IMR-90 (cell line): ENCODE results near the gene PCED1A. TPM values are rescaled to one million over a fixed set of nuclear protein-coding genes. Genes with fewer than 3 reads are reported as not detected.

ENCODE experiments used
- ATAC-seq: fragments of 200-7000 bp; cut with Tn5 transposase; 2 replicates; pipeline ENCODE4 v1.9.1; 2020; ENCODE audit warnings: low read depth, mild to moderate bottlenecking, moderate library complexity
- BruUV-seq: library from RNA; stranded (reverse); fragments of 400-500 nt; replicated peaks from 2 replicates; lab custom pipeline; 2021; lab: Mats Ljungman, UMichigan
- CTCF ChIA-PET: fragments of 300-600 bp; formaldehyde crosslinking; extraction: SDS; loops from one replicate; lab custom pipeline; 2021; ENCODE audit warnings: antibody characterized with exemption; lab: Yijun Ruan, JAX
- POLR2A ChIA-PET: fragments of 300-600 bp; sonication (Branson Sonifier 250); formaldehyde crosslinking; loops from one replicate; lab custom pipeline; 2022; ENCODE audit warnings: antibody characterized with exemption; ENCODE audit not compliant: unreplicated experiment; lab: Charles Lee
- DNase-seq: peaks from one replicate; pipeline ENCODE4 v3.0.0; 2013
- H2AFZ ChIP-seq: replicated peaks from 2 replicates; pipeline ENCODE3; 2013; ENCODE audit warnings: low read length, mild to moderate bottlenecking; ENCODE audit not compliant: poor library complexity
- H2AK5ac ChIP-seq: 2 replicates; pipeline ENCODE4 v1.6.1; 2013; ENCODE audit warnings: low read depth, low read length, inconsistent platforms
- H2AK9ac ChIP-seq: replicated peaks from 2 replicates; pipeline ENCODE3; 2013; ENCODE audit warnings: mild to moderate bottlenecking, low read depth, low read length, moderate library complexity; ENCODE audit not compliant: poor library complexity
- H2BK120ac ChIP-seq: 2 replicates; pipeline ENCODE4 v1.6.1; 2013; ENCODE audit warnings: low read depth, low read length, inconsistent platforms
- H2BK15ac ChIP-seq: 3 replicates; pipeline ENCODE4 v1.6.1; 2013; ENCODE audit warnings: low read depth, low read length, inconsistent platforms
- H2BK20ac ChIP-seq: 2 replicates; pipeline ENCODE4 v1.6.1; 2013; ENCODE audit warnings: low read depth, mild to moderate bottlenecking, inconsistent platforms, low read length, moderate library complexity
- H2BK5ac ChIP-seq: 2 replicates; pipeline ENCODE4 v1.6.1; 2013; ENCODE audit warnings: mild to moderate bottlenecking, low read depth, low read length, inconsistent platforms; ENCODE audit not compliant: poor library complexity, severe bottlenecking
- H3K14ac ChIP-seq: replicated peaks from 2 replicates; pipeline ENCODE4 v1.6.1; 2013; ENCODE audit warnings: low read depth, low read length, inconsistent platforms
- H3K18ac ChIP-seq: 2 replicates; pipeline ENCODE4 v1.6.1; 2013; ENCODE audit warnings: low read depth, low read length, control low read depth
- H3K23ac ChIP-seq: 2 replicates; pipeline ENCODE4 v1.6.1; 2013; ENCODE audit warnings: low read depth, low read length, inconsistent platforms
- H3K27ac ChIP-seq: 2 replicates; pipeline ENCODE4 v1.5.1; 2013; ENCODE audit warnings: mild to moderate bottlenecking, control low read depth, low read length; ENCODE audit not compliant: insufficient read depth
- H3K27me3 ChIP-seq: 2 replicates; pipeline ENCODE4 v1.6.1; 2013; ENCODE audit warnings: low read length; ENCODE audit not compliant: control insufficient read depth, insufficient read depth
- H3K36me3 ChIP-seq: 2 replicates; pipeline ENCODE4 v1.6.1; 2013; ENCODE audit warnings: low read length, mixed read lengths; ENCODE audit not compliant: control insufficient read depth, insufficient read depth
- H3K4ac ChIP-seq: 2 replicates; pipeline ENCODE4 v1.6.1; 2013; ENCODE audit warnings: low read depth, low read length, inconsistent platforms
- H3K4me1 ChIP-seq: 2 replicates; pipeline ENCODE4 v1.6.1; 2013; ENCODE audit warnings: low read length, mixed read lengths; ENCODE audit not compliant: control insufficient read depth, insufficient read depth
- H3K4me2 ChIP-seq: 2 replicates; pipeline ENCODE4 v1.6.1; 2013; ENCODE audit warnings: low read depth, mild to moderate bottlenecking, control low read depth, low read length, moderate library complexity
- H3K4me3 ChIP-seq: 2 replicates; pipeline ENCODE4 v1.5.1; 2013; ENCODE audit warnings: low read depth, mild to moderate bottlenecking, control low read depth, low read length, moderate library complexity; ENCODE audit not compliant: insufficient read depth
- H3K56ac ChIP-seq: 2 replicates; pipeline ENCODE4 v1.6.1; 2013; ENCODE audit warnings: low read length, inconsistent platforms; ENCODE audit not compliant: insufficient read depth; ENCODE audit errors: extremely low read depth
- H3K79me1 ChIP-seq, 2 experiments: 2 replicates each; pipeline ENCODE4 v1.6.1; 2013; ENCODE audit warnings: low read length in 2 of 2, inconsistent platforms in 1 of 2, low read depth in 1 of 2
- H3K9ac ChIP-seq: 2 replicates; pipeline ENCODE4 v1.6.1; 2013; ENCODE audit warnings: low read depth, low read length, control low read depth
- H3K9me1 ChIP-seq: 2 replicates; pipeline ENCODE4 v1.6.1; 2013; ENCODE audit warnings: low read length, inconsistent platforms; ENCODE audit not compliant: insufficient read depth
- H3K9me3 ChIP-seq: 2 replicates; pipeline ENCODE4 v1.6.1; 2013; ENCODE audit warnings: low read length; ENCODE audit not compliant: control insufficient read depth, insufficient read depth
- H4K20me1 ChIP-seq: 2 replicates; pipeline ENCODE4 v1.6.1; 2013; ENCODE audit warnings: low read length, inconsistent platforms; ENCODE audit not compliant: insufficient read depth
- H4K5ac ChIP-seq: 2 replicates; pipeline ENCODE4 v1.6.1; 2013; ENCODE audit warnings: mild to moderate bottlenecking, low read depth, low read length, control low read depth
- H4K8ac ChIP-seq, 2 experiments: 2 replicates each; pipeline ENCODE4 v1.6.1; 2013; ENCODE audit warnings: low read depth in 2 of 2, low read length in 2 of 2, control low read depth in 1 of 2, inconsistent platforms in 1 of 2
- H4K91ac ChIP-seq: 2 replicates; pipeline ENCODE4 v1.6.1; 2013; ENCODE audit warnings: low read depth, low read length, inconsistent platforms; ENCODE audit not compliant: insufficient read depth
- BHLHE40 ChIP-seq: fragments of 150-350 bp; IDR thresholded peaks from 2 replicates; pipeline ENCODE4 v1.6.1; 2016; ENCODE audit warnings: mild to moderate bottlenecking, low read depth, low read length
- CEBPB ChIP-seq: IDR thresholded peaks from 2 replicates; pipeline ENCODE4 v1.6.1; 2012; ENCODE audit warnings: low read depth, low read length, improper control_type of control experiment
- CHD1 ChIP-seq: IDR thresholded peaks from 2 replicates; pipeline ENCODE4 v1.6.1; 2012; ENCODE audit warnings: low read depth, low read length, improper control_type of control experiment
- CTCF ChIP-seq: conservative IDR thresholded peaks from 2 replicates; pipeline ENCODE4 v1.5.1; 2012; ENCODE audit warnings: mild to moderate bottlenecking, low read depth, low read length, improper control_type of control experiment
- ELK1 ChIP-seq: fragments of 150-350 bp; IDR thresholded peaks from 2 replicates; pipeline ENCODE4 v1.6.1; 2016; ENCODE audit warnings: low read depth, mild to moderate bottlenecking, low read length, moderate library complexity, borderline replicate concordance
- FOS ChIP-seq: fragments of 150-350 bp; IDR thresholded peaks from 2 replicates; pipeline ENCODE4 v1.6.1; 2016; ENCODE audit warnings: low read depth, low read length
- MAFK ChIP-seq: IDR thresholded peaks from 2 replicates; pipeline ENCODE4 v1.6.1; 2012; ENCODE audit warnings: low read depth, low read length, improper control_type of control experiment
- MAZ ChIP-seq: IDR thresholded peaks from 2 replicates; pipeline ENCODE4 v1.6.1; 2012; ENCODE audit warnings: low read depth, mild to moderate bottlenecking, low read length, improper control_type of control experiment, moderate library complexity, borderline replicate concordance
- MXI1 ChIP-seq: IDR thresholded peaks from 2 replicates; pipeline ENCODE4 v1.6.1; 2012; ENCODE audit warnings: low read depth, mild to moderate bottlenecking, low read length, moderate library complexity, borderline replicate concordance
- NFE2L2 ChIP-seq: fragments of 150-350 bp; IDR thresholded peaks from 2 replicates; pipeline ENCODE4 v1.6.1; 2016; ENCODE audit warnings: low read depth, mild to moderate bottlenecking, low read length
- POLR2A ChIP-seq: IDR thresholded peaks from 2 replicates; pipeline ENCODE4 v1.6.1; 2012; ENCODE audit warnings: mild to moderate bottlenecking, low read depth, low read length
- RAD21 ChIP-seq: IDR thresholded peaks from 2 replicates; pipeline ENCODE4 v1.6.1; 2012; ENCODE audit warnings: low read length, improper control_type of control experiment
- RCOR1 ChIP-seq: IDR thresholded peaks from 2 replicates; pipeline ENCODE4 v1.6.1; 2012; ENCODE audit warnings: mild to moderate bottlenecking, low read length, improper control_type of control experiment; ENCODE audit not compliant: insufficient replicate concordance
- RFX5 ChIP-seq: IDR thresholded peaks from 2 replicates; pipeline ENCODE4 v1.8.0; 2012; ENCODE audit warnings: low read depth, mild to moderate bottlenecking, low read length, moderate library complexity
- SMC3 ChIP-seq: fragments of 150-350 bp; IDR thresholded peaks from 2 replicates; pipeline ENCODE4 v1.6.1; 2016; ENCODE audit warnings: low read depth, mild to moderate bottlenecking, antibody characterized with exemption, low read length, moderate library complexity
- USF2 ChIP-seq: fragments of 150-350 bp; IDR thresholded peaks from 2 replicates; pipeline ENCODE4 v1.6.1; 2017; ENCODE audit warnings: mild to moderate bottlenecking, antibody characterized with exemption, low read length, low read depth
- WGBS, 2 experiments: methylation state at CpG; one replicate each; pipeline versions ENCODE4 v1.1.5 to v1.1.7; 2013; ENCODE audit warnings: missing lambda C conversion rate in 2 of 2; ENCODE audit not compliant: insufficient read length in 1 of 2; ENCODE audit errors: extremely low coverage in 2 of 2; 5-methylcytosine and 5-hydroxymethylcytosine counted together
- dilution Hi-C: fragments of 300-500 bp; cut with HindIII; formaldehyde crosslinking; loops from one replicate; pipeline ENCODE4 v1.14.3; 2018; ENCODE audit warnings: low sequenced_read_pairs; ENCODE audit not compliant: unreplicated experiment
- in situ Hi-C: fragments of 300-500 bp; cut with MboI; formaldehyde crosslinking; loops from 3 replicates; pipeline ENCODE4 v1.14.3; 2019; ENCODE audit warnings: low sequenced_read_pairs, inconsistent platforms, mixed read lengths
- intact Hi-C: fragments of 100-400 bp; cut with micrococcal nuclease; formaldehyde crosslinking; loops from 2 replicates; pipeline ENCODE4 v1.10.0; 2022
- polyA plus RNA-seq, 3 experiments: library from polyadenylated mRNA; depleted of rRNA; stranded (reverse); fragments of >200 nt; gene quantifications; 2 replicates each; pipeline ENCODE4 v1.2.3, GENCODE V29; 2012; ENCODE audit warnings: low replicate concordance in 1 of 3
- total RNA-seq: library from RNA; depleted of rRNA; stranded (reverse); fragments of >200 nt; gene quantifications from 2 replicates; pipeline ENCODE4 v1.2.3, GENCODE V29; 2012

Gene PCED1A
- total and polyA plus RNA-seq, 2 of the 4 experiments (the other 2 are of a cell fraction) = 9.7 to 33.4 TPM

- no peak overlapping the region for H3K27ac ChIP-seq
- no peaks in the 10 kb centered on the region; the same call in 1 of the 2 replicates for H3K9me1 ChIP-seq
- no peaks in the 10 kb centered on the region for H3K27me3 ChIP-seq
- peaks cover 3% of the 10 kb centered on the region; the same call in 1 of the 2 replicates for H3K36me3 ChIP-seq
- H2BK5ac ChIP-seq = no peak overlapping the region
- H3K79me1 ChIP-seq = peaks cover 27 to 40% of the 10 kb centered on the region in 2 experiments
- intact Hi-C loops = no loop called here
- TF ChIP-seq CEBPB = no peak
- no peak for TF ChIP-seq MAZ
- no peak for TF ChIP-seq CHD1
- no peak for TF ChIP-seq POLR2A
- no peak for TF ChIP-seq NFE2L2
- TF ChIP-seq ELK1 = no peak
- TF ChIP-seq CTCF = no peak
- TF ChIP-seq RCOR1 = no peak
- no peak for TF ChIP-seq FOS
- no peak for TF ChIP-seq SMC3
- no peak for TF ChIP-seq RAD21
- no peak for TF ChIP-seq MAFK
- TF ChIP-seq USF2 = no peak
- no peak for TF ChIP-seq BHLHE40
- no peak for TF ChIP-seq RFX5
- no peak for TF ChIP-seq MXI1
- CTCF ChIA-PET = no interaction called here
- H2AFZ ChIP-seq = no peak overlapping the region
- H2BK20ac ChIP-seq = no peak overlapping the region
- no peak overlapping the region for H3K9ac ChIP-seq
- dilution Hi-C loops = no loop called here
- H4K5ac ChIP-seq = no peak overlapping the region
- no peaks in the 10 kb centered on the region; the same call in 1 of the 2 replicates for H3K4me1 ChIP-seq
- no peak overlapping the region for H3K18ac ChIP-seq
- H4K20me1 ChIP-seq = 0 out of 2 replicates have a peak, but pooled peaks cover under 1% of the 10 kb centered on the region
- H3K4me3 ChIP-seq = no peak overlapping the region
- no peak overlapping the region for H2BK120ac ChIP-seq
- DNase-seq = no peak
- H3K4me2 ChIP-seq = no peak overlapping the region
- no peak overlapping the region for H2BK15ac ChIP-seq
- no TSS peak for BruUV-seq
- no peak overlapping the region for H2AK9ac ChIP-seq
- no peaks in the 10 kb centered on the region for H3K9me3 ChIP-seq
- no peak overlapping the region for H3K14ac ChIP-seq
- in situ Hi-C loops = loop anchor here (25.0 kb wide), 1 partner anchor 334 kb away; the partner anchor contains the start of gene ZNF343
- no peak overlapping the region for H3K23ac ChIP-seq
- WGBS, 2 experiments = 81% methylated on average over 4 of the region's 5 CpGs; no CpG with 5 or more reads in 1 of the 2 experiments
- POLR2A ChIA-PET = no interaction called here
- no peak overlapping the region for H3K56ac ChIP-seq
- H3K4ac ChIP-seq = no peak overlapping the region
- no peak overlapping the region for H2AK5ac ChIP-seq
- no peak overlapping the region for H4K91ac ChIP-seq
- ATAC-seq = no peak
- H4K8ac ChIP-seq = no peak overlapping the region
These were observed 6.2 kb upstream of the PCED1A start for GRCh38 chr20:2846698-2847097.
